ENCODE data around the gene RAPGEF4. TPM values are rescaled to one million over a fixed set of nuclear protein-coding genes. Genes with fewer than 3 reads are reported as not detected.
A peak's percentile ranks its signal among the peaks of the same experiment; 100 is the strongest.

The RAPGEF4 gene
- total RNA-seq, 1 experiment from 2014 or later, result 0.59 TPM

DNA sequence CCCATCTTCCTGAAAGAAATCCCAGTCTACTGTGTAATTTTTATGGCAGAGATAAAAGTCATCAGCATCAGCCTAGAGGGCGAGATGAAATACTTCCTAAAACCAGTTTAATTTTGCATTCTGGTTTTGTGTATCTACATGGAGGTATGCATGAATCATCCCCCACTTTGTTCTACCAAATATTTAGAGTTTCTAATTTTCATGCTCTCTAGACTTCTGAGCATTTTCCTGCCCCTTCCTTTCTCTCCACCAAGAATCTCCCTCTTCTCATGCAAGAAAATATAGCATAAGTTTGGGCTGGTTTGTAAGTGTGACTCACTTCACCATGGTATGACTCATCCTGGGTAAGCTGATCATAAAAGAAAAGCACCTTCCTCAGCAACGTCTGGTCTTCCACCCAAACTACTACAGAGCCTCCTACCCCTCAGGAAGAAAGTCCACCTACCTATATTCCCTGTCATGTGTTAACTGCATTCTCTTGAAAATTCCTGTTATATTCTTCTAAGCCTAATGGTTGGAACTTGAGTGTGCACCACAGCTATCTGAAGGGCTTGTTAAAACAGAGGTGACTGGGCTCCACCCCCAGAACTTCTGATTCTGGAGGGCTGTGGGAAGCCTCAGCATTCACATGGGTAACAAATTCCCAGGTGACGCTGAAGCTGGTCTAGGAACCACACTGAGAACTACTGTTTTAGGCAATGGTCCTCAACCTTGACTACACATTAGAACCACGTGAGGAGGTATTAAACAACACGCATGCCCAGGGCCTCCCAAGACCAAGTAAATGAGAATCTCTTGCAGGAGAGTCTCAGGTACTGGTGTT, 37.4 kb upstream of the RAPGEF4 start:
- CTCF ChIA-PET, result interaction anchor here (1.2 kb wide), 1 partner anchor 55 kb away, joined by 3 read pairs; no protein-coding TSS in a partner anchor
- peaks cover 19 to 24% of the 10 kb centered on the region in 2 experiments for H3K4me1 ChIP-seq (ENCODE audit: control insufficient read depth in 1 of 2, insufficient read depth in 2 of 2, low read length in 2 of 2)

DNA sequence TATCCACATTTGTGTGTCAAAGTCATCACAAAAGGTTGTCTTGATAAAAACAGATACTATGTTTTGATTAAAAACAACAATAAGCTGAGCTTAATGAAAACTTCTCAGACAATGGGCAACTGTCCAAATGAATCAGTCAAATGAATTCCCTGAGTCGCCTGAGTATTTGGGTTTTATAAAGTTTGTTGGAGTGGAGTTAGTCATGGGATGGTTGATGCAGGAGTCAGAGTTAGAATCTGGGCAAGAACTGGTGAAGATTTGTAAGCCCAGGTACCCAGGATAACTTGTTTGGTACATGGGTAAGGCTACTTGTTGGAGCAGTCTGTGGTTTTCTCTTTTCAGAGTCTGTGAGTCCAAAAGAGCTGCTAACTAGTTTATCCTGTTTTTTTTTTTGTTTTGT, 34.4 kb upstream of the RAPGEF4 start:
- Histone ChIP-seq H3K36me3 (ENCODE audit: control insufficient read depth in 1 of 2, insufficient read depth in 2 of 2, low read length in 2 of 2) (no peaks in the 10 kb centered on the region), H3K27me3 (ENCODE audit: insufficient read depth, low read length) (no peaks in the 10 kb centered on the region), H3K4me1 (ENCODE audit: control insufficient read depth in 1 of 2, insufficient read depth in 2 of 2, low read length in 2 of 2) (peaks cover 12 to 16% of the 10 kb centered on the region in 2 experiments), H3K9me2 (ENCODE audit: insufficient read depth) (no peaks in the 10 kb centered on the region), H3K4me2 (ENCODE audit: low read length) (no peak overlapping the region), H3K9ac (ENCODE audit: low read length) (no peak overlapping the region), H3K9me3 (ENCODE audit: control insufficient read depth in 1 of 2, insufficient read depth in 1 of 2, low read depth in 1 of 2, low read length in 2 of 2) (no peaks in the 10 kb centered on the region), H3K4me3 (replicated peaks in 1 of 2; ENCODE audit: low read depth in 1 of 2, low read length in 2 of 2) (no peak overlapping the region), H4K20me1 (ENCODE audit: insufficient read depth) (no peaks in the 10 kb centered on the region), H3K79me2 (ENCODE audit: insufficient read depth, low read length) (no peaks in the 10 kb centered on the region), H3K27ac (ENCODE audit: low read depth, low read length) (no peak overlapping the region), H2AFZ (ENCODE audit: low read depth, low read length, poor library complexity, severe bottlenecking) (no peak overlapping the region)
- no peak for TF ChIP-seq RAD21 (IDR thresholded peaks at IDR 0.05; ENCODE audit: low read depth)
- TF ChIP-seq, protein P1, sequence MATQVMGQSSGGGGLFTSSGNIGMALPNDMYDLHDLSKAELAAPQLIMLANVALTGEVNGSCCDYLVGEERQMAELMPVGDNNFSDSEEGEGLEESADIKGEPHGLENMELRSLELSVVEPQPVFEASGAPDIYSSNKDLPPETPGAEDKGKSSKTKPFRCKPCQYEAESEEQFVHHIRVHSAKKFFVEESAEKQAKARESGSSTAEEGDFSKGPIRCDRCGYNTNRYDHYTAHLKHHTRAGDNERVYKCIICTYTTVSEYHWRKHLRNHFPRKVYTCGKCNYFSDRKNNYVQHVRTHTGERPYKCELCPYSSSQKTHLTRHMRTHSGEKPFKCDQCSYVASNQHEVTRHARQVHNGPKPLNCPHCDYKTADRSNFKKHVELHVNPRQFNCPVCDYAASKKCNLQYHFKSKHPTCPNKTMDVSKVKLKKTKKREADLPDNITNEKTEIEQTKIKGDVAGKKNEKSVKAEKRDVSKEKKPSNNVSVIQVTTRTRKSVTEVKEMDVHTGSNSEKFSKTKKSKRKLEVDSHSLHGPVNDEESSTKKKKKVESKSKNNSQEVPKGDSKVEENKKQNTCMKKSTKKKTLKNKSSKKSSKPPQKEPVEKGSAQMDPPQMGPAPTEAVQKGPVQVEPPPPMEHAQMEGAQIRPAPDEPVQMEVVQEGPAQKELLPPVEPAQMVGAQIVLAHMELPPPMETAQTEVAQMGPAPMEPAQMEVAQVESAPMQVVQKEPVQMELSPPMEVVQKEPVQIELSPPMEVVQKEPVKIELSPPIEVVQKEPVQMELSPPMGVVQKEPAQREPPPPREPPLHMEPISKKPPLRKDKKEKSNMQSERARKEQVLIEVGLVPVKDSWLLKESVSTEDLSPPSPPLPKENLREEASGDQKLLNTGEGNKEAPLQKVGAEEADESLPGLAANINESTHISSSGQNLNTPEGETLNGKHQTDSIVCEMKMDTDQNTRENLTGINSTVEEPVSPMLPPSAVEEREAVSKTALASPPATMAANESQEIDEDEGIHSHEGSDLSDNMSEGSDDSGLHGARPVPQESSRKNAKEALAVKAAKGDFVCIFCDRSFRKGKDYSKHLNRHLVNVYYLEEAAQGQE (IDR thresholded peaks at IDR 0.05; ENCODE audit: low read depth), result no peak
- no peak for TF ChIP-seq POLR2A (IDR thresholded peaks at IDR 0.05; ENCODE audit: borderline replicate concordance, extremely low read depth, insufficient read depth, insufficient read length)
- no peak for TF ChIP-seq SP1 (IDR thresholded peaks at IDR 0.05; ENCODE audit: low read depth)
- TF ChIP-seq SRF (IDR thresholded peaks at IDR 0.05; ENCODE audit: low read depth), result no peak
- TF ChIP-seq EZH2phosphoT487 (IDR thresholded peaks at IDR 0.05; ENCODE audit: borderline replicate concordance), result no peak
- TF ChIP-seq YY1 (IDR thresholded peaks at IDR 0.05; ENCODE audit: extremely low read depth, insufficient replicate concordance, low read depth, low read length), result no peak
- TF ChIP-seq EGR1 (IDR thresholded peaks at IDR 0.05; ENCODE audit: low read depth), result no peak
- no peak for TF ChIP-seq JUND (IDR thresholded peaks at IDR 0.05)
- RAD21 ChIA-PET (ENCODE audit: low non-redundant PET in 1 of 2, low total read pairs in 2 of 2, uncharacterized antibody in 2 of 2, unreplicated experiment in 2 of 2), result no interaction called here
- no TSS peak for BruUV-seq (replicated peaks)
- POLR2A ChIA-PET, result no interaction called here
- intact Hi-C loops (cut with micrococcal nuclease), result loop anchor here (5.0 kb wide), 1 partner anchor 994 kb away; no protein-coding TSS in a partner anchor
- CTCF ChIA-PET, result interaction anchor here (0.8 kb wide), 1 partner anchor 109 kb away, joined by 3 read pairs; no protein-coding TSS in a partner anchor
- DNase-seq (ENCODE audit: low read depth, low spot score) (no peak), ATAC-seq (no peak)

More for the DNA sequence above, 37.4 kb upstream of the RAPGEF4 start:
- no TSS peak for BruUV-seq (replicated peaks)
- peak overlapping the region in 1 of 2 experiments; percentile 29; a peak in 2 of 4 replicates for H3K4me3 ChIP-seq (replicated peaks in 1 of 2; ENCODE audit: low read depth in 1 of 2, low read length in 2 of 2)
- no peaks in the 10 kb centered on the region for H3K27me3 ChIP-seq (ENCODE audit: insufficient read depth, low read length)
- ChIA-PET POLR2A (no interaction called here), RAD21 (ENCODE audit: low non-redundant PET in 1 of 2, low total read pairs in 2 of 2, uncharacterized antibody in 2 of 2, unreplicated experiment in 2 of 2) (no interaction called here)
- intact Hi-C loops (cut with micrococcal nuclease), result no loop called here
- peak overlapping the region; percentile 60 for H3K4me2 ChIP-seq (ENCODE audit: low read length)
- H2AFZ ChIP-seq (ENCODE audit: low read depth, low read length, poor library complexity, severe bottlenecking), result peak overlapping the region; percentile 24
- H3K9me2 ChIP-seq (ENCODE audit: insufficient read depth), result no peaks in the 10 kb centered on the region
- H3K79me2 ChIP-seq (ENCODE audit: insufficient read depth, low read length), result no peaks in the 10 kb centered on the region
- no peaks in the 10 kb centered on the region for H4K20me1 ChIP-seq (ENCODE audit: insufficient read depth)
- DNase-seq (ENCODE audit: low read depth, low spot score), result peak; percentile 67
- TF ChIP-seq TCF7L2 (IDR thresholded peaks at IDR 0.05; ENCODE audit: borderline replicate concordance, extremely low read depth, insufficient read depth, insufficient read length) (peak; percentile 63), SRF (IDR thresholded peaks at IDR 0.05; ENCODE audit: low read depth) (peak; percentile 48; the same call in 1 of the 2 replicates), JUND (IDR thresholded peaks at IDR 0.05) (peak; percentile 96), POLR2AphosphoS5 (IDR thresholded peaks at IDR 0.05; ENCODE audit: low read depth, low read length) (no peak), FOSL1 (IDR thresholded peaks at IDR 0.05; ENCODE audit: low read depth) (peak; percentile 97), SP1 (IDR thresholded peaks at IDR 0.05; ENCODE audit: low read depth) (peak; percentile 63), CBX3 (IDR thresholded peaks at IDR 0.05; ENCODE audit: low read depth) (peak; percentile 86)
- TF ChIP-seq, protein P2, sequence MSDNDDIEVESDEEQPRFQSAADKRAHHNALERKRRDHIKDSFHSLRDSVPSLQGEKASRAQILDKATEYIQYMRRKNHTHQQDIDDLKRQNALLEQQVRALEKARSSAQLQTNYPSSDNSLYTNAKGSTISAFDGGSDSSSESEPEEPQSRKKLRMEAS (IDR thresholded peaks at IDR 0.05), result no peak
- no peaks in the 10 kb centered on the region for H3K36me3 ChIP-seq (ENCODE audit: control insufficient read depth in 1 of 2, insufficient read depth in 2 of 2, low read length in 2 of 2)
- ATAC-seq, result peak; percentile 89
- H3K27ac ChIP-seq (ENCODE audit: low read depth, low read length), result peak overlapping the region; percentile 11; the same call in 1 of the 2 replicates
- no peaks in the 10 kb centered on the region for H3K9me3 ChIP-seq (ENCODE audit: control insufficient read depth in 1 of 2, insufficient read depth in 1 of 2, low read depth in 1 of 2, low read length in 2 of 2)
- H3K9ac ChIP-seq (ENCODE audit: low read length), result 0 out of 2 replicates have a peak overlapping the region, but pooled peaks have one; percentile 1
